Measurements from ENCODE around the gene TCEAL5. TPM values are rescaled to one million over a fixed set of nuclear protein-coding genes. Genes with fewer than 3 reads are reported as not detected.
A peak's percentile ranks its signal among the peaks of the same experiment; 100 is the strongest.
"Not testable (repeated sequence)": the region's sequence is repeated elsewhere in the genome, so short reads cannot be mapped to it uniquely, and the experiment has no call there.

Gene TCEAL5
- total and polyA plus RNA-seq, 3 experiments from 2014 or later: not detected

DNA sequence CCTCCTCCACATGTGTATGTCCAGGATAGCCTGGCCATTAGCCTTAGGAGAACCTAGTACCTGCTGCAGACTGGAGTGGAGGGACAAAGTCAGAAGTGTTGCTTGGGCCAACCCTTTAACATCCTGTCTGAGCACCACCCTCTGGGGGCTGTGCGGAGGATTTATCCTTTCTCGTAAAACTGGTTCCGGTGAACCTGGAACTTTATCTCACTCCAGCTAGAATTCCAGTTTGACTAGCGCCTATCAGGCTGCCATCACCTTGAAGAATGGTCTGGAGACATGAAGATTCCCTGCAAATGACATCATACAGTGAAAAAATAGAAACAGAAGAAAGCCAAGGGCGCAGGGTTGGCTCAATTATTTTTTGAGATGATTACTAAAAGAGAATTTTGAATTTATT is 25.6 kb downstream of the TCEAL5 start:
- peaks cover 0 to 2% (median 0%) of the 10 kb centered on the region in 5 donors for H3K9me3 Mint-ChIP-seq
- H3K27me3 ChIP-seq (ENCODE audit: insufficient read depth, low read length, poor library complexity, severe bottlenecking): no peaks in the 10 kb centered on the region
- H3K27ac Mint-ChIP-seq: peak overlapping the region in 2 of 8 donors; percentile 20 to 25

DNA sequence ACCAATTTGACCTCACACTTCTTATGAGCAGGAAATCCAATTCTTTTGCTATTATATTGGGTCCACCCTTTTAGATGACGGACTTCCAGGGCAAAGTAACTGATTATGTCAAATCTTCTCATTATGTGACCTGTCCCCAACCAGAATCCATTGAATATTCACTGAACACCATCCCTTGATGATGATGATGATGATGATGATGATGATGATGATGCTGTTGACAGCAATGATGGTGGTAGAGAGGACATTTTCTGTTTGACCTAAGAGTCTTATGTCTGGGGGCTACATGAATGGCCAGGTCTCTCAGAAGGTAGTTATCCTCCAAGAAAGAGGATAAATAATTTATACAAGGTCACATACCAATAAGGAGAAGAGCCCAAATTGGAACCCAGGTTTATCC is 26.7 kb downstream of the TCEAL5 start:
- H3K9me3 ChIP-seq (ENCODE audit: low read length): no peaks in the 10 kb centered on the region
- Mint-ChIP-seq H3K27ac (no peak overlapping the region), H3K4me1 (peaks cover 9 to 15% (median 15%) of the 10 kb centered on the region in 3 donors), H3K27me3 (peaks cover 0 to 4% of the 10 kb centered on the region in 2 donors), H3K4me3 (no peak overlapping the region), H3K9me3 (no peaks in the 10 kb centered on the region), H3K36me3 (peaks cover 0 to 9% (median 0%) of the 10 kb centered on the region in 3 donors)
- no peaks in the 10 kb centered on the region for H3K36me3 ChIP-seq (ENCODE audit: insufficient read depth, low read length)
- ChIA-PET POLR2A (no interaction called here), CTCF (no interaction called here)
- H3K27ac ChIP-seq (ENCODE audit: low read depth, low read length): no peak overlapping the region
- no peak overlapping the region for H3K4me3 ChIP-seq (ENCODE audit: low read length)
- DNase-seq: no peak
- no peaks in the 10 kb centered on the region for H3K27me3 ChIP-seq (ENCODE audit: insufficient read depth, low read length, poor library complexity, severe bottlenecking)
- peaks cover 6% of the 10 kb centered on the region for H3K4me1 ChIP-seq (ENCODE audit: insufficient read depth, low read length)

More for the DNA sequence above, 25.6 kb downstream of the TCEAL5 start:
- Histone ChIP-seq H3K36me3 (ENCODE audit: insufficient read depth, low read length) (no peaks in the 10 kb centered on the region), H3K4me3 (ENCODE audit: low read length) (no peak overlapping the region), H3K4me1 (ENCODE audit: insufficient read depth, low read length) (peaks cover 6% of the 10 kb centered on the region), H3K9me3 (ENCODE audit: low read length) (no peaks in the 10 kb centered on the region), H3K27ac (ENCODE audit: low read depth, low read length) (no peak overlapping the region)
- ChIA-PET CTCF (no interaction called here), POLR2A (no interaction called here)
- H3K4me1 Mint-ChIP-seq: peaks cover 15 to 26% (median 22%) of the 10 kb centered on the region in 3 donors
- H3K4me3 Mint-ChIP-seq: no peak overlapping the region
- DNase-seq: no peak
- H3K27me3 Mint-ChIP-seq: peaks cover 0 to 4% of the 10 kb centered on the region in 2 donors
- peaks cover 0 to 12% (median 0%) of the 10 kb centered on the region in 3 donors for H3K36me3 Mint-ChIP-seq

DNA sequence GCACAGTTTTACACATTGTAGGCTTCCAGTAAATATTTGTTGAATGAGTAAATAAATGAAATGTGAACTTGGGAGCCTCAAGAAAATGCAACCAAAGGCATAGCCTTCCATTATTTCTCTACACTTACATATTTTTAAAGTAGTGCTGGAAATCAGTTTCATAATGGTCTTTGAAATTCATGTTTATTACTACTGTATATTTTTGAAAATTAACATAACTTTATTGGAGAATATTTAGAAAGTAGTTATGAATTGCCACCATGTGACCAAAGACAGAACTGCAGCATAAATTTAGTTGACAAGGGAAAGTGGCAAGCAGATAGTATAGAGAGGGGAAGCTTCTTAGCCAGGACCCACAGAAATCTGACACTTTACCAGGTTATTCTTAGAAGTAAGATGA is 28.0 kb downstream of the TCEAL5 start:
- Mint-ChIP-seq H3K27me3 (peaks cover under 1 to 1% of the 10 kb centered on the region in 2 donors), H3K9me3 (no peaks in the 10 kb centered on the region), H3K27ac (peak overlapping the region in 1 of 8 donors; percentile 7), H3K36me3 (peaks cover 0 to 4% (median 0%) of the 10 kb centered on the region in 3 donors), H3K4me1 (peaks cover 2 to 4% (median 3%) of the 10 kb centered on the region in 3 donors), H3K4me3 (peak overlapping the region in 1 of 7 donors; percentile 7)
- peaks cover 4% of the 10 kb centered on the region for H3K4me1 ChIP-seq (ENCODE audit: insufficient read depth, low read length)
- no peak overlapping the region for H3K27ac ChIP-seq (ENCODE audit: low read depth, low read length)
- ChIA-PET CTCF (interaction anchor here (0.9 to 1.2 kb wide), 4 partner anchors 37 to 216 kb away, joined by 3 to 7 read pairs (median 3); no protein-coding TSS in a partner anchor), POLR2A (interaction anchor here (0.7 kb wide), 1 partner anchor 33 kb away, joined by 3 read pairs; no protein-coding TSS in a partner anchor)
- H3K36me3 ChIP-seq (ENCODE audit: insufficient read depth, low read length): no peaks in the 10 kb centered on the region
- DNase-seq: peak in 1 of 5 donors; percentile 13
- H3K9me3 ChIP-seq (ENCODE audit: low read length): no peaks in the 10 kb centered on the region
- no peaks in the 10 kb centered on the region for H3K27me3 ChIP-seq (ENCODE audit: insufficient read depth, low read length, poor library complexity, severe bottlenecking)
- no peak overlapping the region for H3K4me3 ChIP-seq (ENCODE audit: low read length)

DNA sequence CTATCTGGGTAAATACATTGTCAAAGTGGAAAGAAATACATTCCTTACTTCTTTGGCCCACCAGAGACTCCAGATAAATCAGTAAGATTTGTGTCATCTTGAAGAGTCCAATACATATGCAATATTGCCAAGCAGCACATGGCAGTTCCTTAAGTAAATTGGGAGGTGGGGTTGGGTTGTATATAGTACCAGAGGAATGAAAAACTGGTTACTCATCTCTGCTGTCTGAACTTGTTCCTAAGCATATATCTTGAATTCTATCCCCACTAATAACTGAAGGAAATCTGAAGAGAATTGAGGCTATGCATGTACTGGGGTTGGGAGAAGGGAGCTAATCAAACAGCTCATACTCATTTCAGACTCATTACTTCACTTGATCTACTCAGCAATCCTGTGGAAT is 36.4 kb downstream of the TCEAL5 start:
- CTCF ChIA-PET: no interaction called here
- no peaks in the 10 kb centered on the region for H3K36me3 ChIP-seq (ENCODE audit: insufficient read depth, low read length)
- Mint-ChIP-seq H3K27me3 (peaks cover 9 to 18% of the 10 kb centered on the region in 2 donors), H3K36me3 (no peaks in the 10 kb centered on the region), H3K4me3 (no peak overlapping the region), H3K9me3 (no peaks in the 10 kb centered on the region), H3K4me1 (no peaks in the 10 kb centered on the region), H3K27ac (no peak overlapping the region)
- POLR2A ChIA-PET: no interaction called here
- no peaks in the 10 kb centered on the region for H3K9me3 ChIP-seq (ENCODE audit: low read length)
- DNase-seq: no peak
- no peak overlapping the region for H3K27ac ChIP-seq (ENCODE audit: low read depth, low read length)
- no peak overlapping the region for H3K4me3 ChIP-seq (ENCODE audit: low read length)
- no peaks in the 10 kb centered on the region for H3K27me3 ChIP-seq (ENCODE audit: insufficient read depth, low read length, poor library complexity, severe bottlenecking)
- H3K4me1 ChIP-seq (ENCODE audit: insufficient read depth, low read length): no peaks in the 10 kb centered on the region

DNA sequence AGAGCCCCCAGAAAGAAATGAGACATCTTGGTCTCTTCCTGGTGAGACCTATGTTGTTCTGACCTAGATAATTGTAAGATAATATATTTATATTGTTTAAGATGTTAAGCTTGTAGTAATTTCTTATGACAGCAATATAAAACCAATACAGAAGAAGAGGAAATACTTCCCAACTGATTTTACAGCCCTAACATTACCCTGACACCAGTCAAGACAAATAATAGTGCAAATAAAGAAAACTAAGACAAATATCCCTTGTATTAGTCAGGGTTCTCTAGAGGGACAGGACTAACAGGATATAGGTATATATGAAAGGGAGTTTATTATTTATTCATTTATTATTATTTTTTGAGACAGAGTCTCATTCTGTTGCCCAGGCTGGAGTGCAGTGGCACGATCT is 40.3 kb downstream of the TCEAL5 start:
- H3K4me1 Mint-ChIP-seq: no peaks in the 10 kb centered on the region
- peaks cover 0 to 10% of the 10 kb centered on the region in 2 donors for H3K27me3 Mint-ChIP-seq
- CTCF ChIA-PET: interaction anchor here (0.5 kb wide), 1 partner anchor 7 kb away, joined by 3 read pairs; no protein-coding TSS in a partner anchor
- H3K27ac Mint-ChIP-seq: no peak overlapping the region
- H3K9me3 Mint-ChIP-seq: no peaks in the 10 kb centered on the region
- no peak overlapping the region for H3K4me3 Mint-ChIP-seq
- Histone ChIP-seq H3K9me3 (ENCODE audit: low read length) (no peaks in the 10 kb centered on the region), H3K4me1 (ENCODE audit: insufficient read depth, low read length) (no peaks in the 10 kb centered on the region), H3K27ac (ENCODE audit: low read depth, low read length) (no peak overlapping the region), H3K27me3 (ENCODE audit: insufficient read depth, low read length, poor library complexity, severe bottlenecking) (no peaks in the 10 kb centered on the region), H3K4me3 (ENCODE audit: low read length) (no peak overlapping the region), H3K36me3 (ENCODE audit: insufficient read depth, low read length) (no peaks in the 10 kb centered on the region)
- DNase-seq: no peak
- H3K36me3 Mint-ChIP-seq: no peaks in the 10 kb centered on the region
- POLR2A ChIA-PET: no interaction called here

DNA sequence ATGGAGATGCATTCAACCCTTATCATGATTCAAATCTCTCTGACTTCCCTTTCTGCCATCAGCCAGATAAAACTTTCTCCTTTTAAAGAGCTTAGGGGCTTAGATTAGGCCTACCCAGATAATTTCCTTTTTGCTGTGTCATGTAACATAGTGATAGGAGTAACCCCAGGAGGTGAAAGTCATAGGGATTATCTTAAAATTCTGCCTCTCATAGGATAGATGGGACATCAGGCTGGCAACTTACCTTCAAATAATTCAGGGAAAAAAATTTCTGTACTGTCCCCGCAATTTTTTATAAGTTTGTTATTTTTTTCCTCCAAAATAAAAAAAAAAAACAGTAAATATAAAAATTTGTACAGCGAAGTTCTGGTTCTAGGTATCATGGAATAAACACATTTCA is 40.9 kb downstream of the TCEAL5 start:
- H3K4me3 ChIP-seq (ENCODE audit: low read length); H3K4me1 ChIP-seq (ENCODE audit: insufficient read depth, low read length); H3K9me3 Mint-ChIP-seq; H3K27me3 ChIP-seq (ENCODE audit: insufficient read depth, low read length, poor library complexity, severe bottlenecking); H3K27ac ChIP-seq (ENCODE audit: low read depth, low read length); H3K9me3 ChIP-seq (ENCODE audit: low read length); H3K4me1 Mint-ChIP-seq; CTCF ChIA-PET; H3K36me3 Mint-ChIP-seq; POLR2A ChIA-PET; DNase-seq; H3K27ac Mint-ChIP-seq; H3K36me3 ChIP-seq (ENCODE audit: insufficient read depth, low read length); H3K4me3 Mint-ChIP-seq: not testable (repeated sequence)
- peaks cover 0 to 13% of the 10 kb centered on the region in 2 donors for H3K27me3 Mint-ChIP-seq

DNA sequence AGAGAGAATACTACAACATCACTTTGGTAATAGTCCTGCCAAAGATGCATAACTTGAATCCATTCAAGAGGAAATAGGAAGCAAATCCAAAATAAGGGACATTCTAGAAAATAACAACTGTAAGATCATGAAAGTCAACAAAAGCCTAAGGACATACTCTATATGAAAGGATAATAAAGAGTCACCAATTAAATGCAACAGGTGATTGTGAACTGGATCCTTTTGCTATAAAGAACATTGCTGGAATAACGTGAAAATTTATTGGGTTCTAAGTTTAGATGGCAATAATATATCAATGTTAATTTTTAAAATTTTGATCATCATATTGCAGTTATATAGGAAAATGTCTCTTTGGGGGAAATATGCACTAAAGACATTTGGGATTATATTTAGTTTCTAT is 41.7 kb downstream of the TCEAL5 start:
- Mint-ChIP-seq H3K4me3 (no peak overlapping the region), H3K27ac (no peak overlapping the region), H3K4me1 (no peaks in the 10 kb centered on the region), H3K9me3 (no peaks in the 10 kb centered on the region), H3K36me3 (no peaks in the 10 kb centered on the region), H3K27me3 (peaks cover 2 to 13% of the 10 kb centered on the region in 2 donors)
- CTCF ChIA-PET: no interaction called here
- Histone ChIP-seq H3K27me3 (ENCODE audit: insufficient read depth, low read length, poor library complexity, severe bottlenecking) (no peaks in the 10 kb centered on the region), H3K36me3 (ENCODE audit: insufficient read depth, low read length) (no peaks in the 10 kb centered on the region), H3K4me3 (ENCODE audit: low read length) (no peak overlapping the region), H3K9me3 (ENCODE audit: low read length) (no peaks in the 10 kb centered on the region), H3K4me1 (ENCODE audit: insufficient read depth, low read length) (no peaks in the 10 kb centered on the region), H3K27ac (ENCODE audit: low read depth, low read length) (no peak overlapping the region)
- POLR2A ChIA-PET: no interaction called here
- DNase-seq: no peak

DNA sequence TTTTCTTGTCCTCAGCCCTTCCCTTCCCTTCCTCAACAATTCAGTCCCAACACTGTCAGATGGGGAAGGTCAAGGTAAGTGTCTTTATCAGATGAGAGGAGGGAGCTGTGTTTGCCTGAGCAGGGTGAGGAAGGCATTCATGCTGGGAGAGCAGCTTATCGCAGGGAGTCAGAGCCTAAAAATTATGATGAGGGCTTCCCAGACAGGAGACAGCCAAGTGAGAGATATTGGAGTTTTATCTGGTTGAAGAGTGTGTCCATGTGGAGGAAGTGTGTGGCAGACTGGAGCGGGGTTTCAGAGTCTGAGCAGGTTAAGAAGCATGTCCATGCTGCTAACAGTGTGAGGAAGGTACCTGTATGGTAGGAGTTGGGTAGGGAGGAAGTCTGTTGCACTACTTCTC is 43.3 kb downstream of the TCEAL5 start:
- Histone ChIP-seq H3K9me3 (ENCODE audit: low read length) (no peaks in the 10 kb centered on the region), H3K27me3 (ENCODE audit: insufficient read depth, low read length, poor library complexity, severe bottlenecking) (no peaks in the 10 kb centered on the region), H3K27ac (ENCODE audit: low read depth, low read length) (no peak overlapping the region), H3K4me3 (ENCODE audit: low read length) (no peak overlapping the region), H3K4me1 (ENCODE audit: insufficient read depth, low read length) (no peaks in the 10 kb centered on the region), H3K36me3 (ENCODE audit: insufficient read depth, low read length) (no peaks in the 10 kb centered on the region)
- no peak overlapping the region for H3K27ac Mint-ChIP-seq
- no peaks in the 10 kb centered on the region for H3K4me1 Mint-ChIP-seq
- POLR2A ChIA-PET: no interaction called here
- H3K36me3 Mint-ChIP-seq: no peaks in the 10 kb centered on the region
- DNase-seq: no peak
- CTCF ChIA-PET: no interaction called here
- no peaks in the 10 kb centered on the region for H3K9me3 Mint-ChIP-seq
- H3K27me3 Mint-ChIP-seq: peaks cover 3 to 13% of the 10 kb centered on the region in 2 donors
- no peak overlapping the region for H3K4me3 Mint-ChIP-seq

DNA sequence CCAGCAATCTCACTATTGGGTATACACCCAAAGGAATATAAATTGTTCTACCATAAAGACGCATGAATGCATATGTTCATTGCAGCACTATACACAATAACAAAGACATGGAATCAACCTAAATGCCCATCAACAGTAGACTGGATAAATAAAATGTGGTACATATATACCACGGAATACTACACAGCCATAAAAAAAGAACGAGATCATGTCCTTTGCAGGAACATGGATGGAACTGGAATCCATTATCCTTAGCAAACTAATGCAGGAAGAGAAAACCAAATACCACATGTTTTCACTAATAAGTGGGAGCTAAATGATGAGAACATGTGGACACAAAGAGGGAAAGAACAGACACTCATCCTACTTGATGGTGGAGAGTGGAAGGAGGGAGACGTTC is 50.6 kb downstream of the TCEAL5 start:
- POLR2A ChIA-PET; H3K4me3 ChIP-seq (ENCODE audit: low read length); H3K36me3 ChIP-seq (ENCODE audit: insufficient read depth, low read length); H3K27ac ChIP-seq (ENCODE audit: low read depth, low read length); H3K9me3 ChIP-seq (ENCODE audit: low read length); H3K27me3 ChIP-seq (ENCODE audit: insufficient read depth, low read length, poor library complexity, severe bottlenecking); H3K27ac Mint-ChIP-seq; H3K4me1 ChIP-seq (ENCODE audit: insufficient read depth, low read length); H3K4me3 Mint-ChIP-seq; DNase-seq; H3K9me3 Mint-ChIP-seq; H3K36me3 Mint-ChIP-seq; CTCF ChIA-PET; H3K4me1 Mint-ChIP-seq: not testable (repeated sequence)
- peaks cover 4 to 26% of the 10 kb centered on the region in 2 donors for H3K27me3 Mint-ChIP-seq

All from CD8-positive, alpha-beta memory T cell (primary cell).